AG09319 (cell line): ENCODE measurements around the gene PCDHGA12.
A peak's percentile ranks its signal among the peaks of the same experiment; 100 is the strongest.
"Not testable (repeated sequence)": the region's sequence is repeated elsewhere in the genome, so short reads cannot be mapped to it uniquely, and the experiment has no call there.

Experiments
- DNase-seq: peaks from one replicate; pipeline ENCODE4 v3.0.0-alpha.2; 2010; ENCODE audit warnings: low read depth; ENCODE audit errors: extremely low read depth
- CTCF ChIP-seq: IDR thresholded peaks from 2 replicates; pipeline ENCODE4 v1.5.1; 2011; ENCODE audit warnings: low read depth, mild to moderate bottlenecking, inconsistent platforms, low read length, moderate library complexity

The PCDHGA12 gene

GRCh38 chr5:141389153-141390042 is 40.9 kb upstream of the PCDHGA12 start:
- no peak for TF ChIP-seq CTCF
- no peak for DNase-seq

GRCh38 chr5:141392429-141393198 is 37.7 kb upstream of the PCDHGA12 start, which contains the start of gene PCDHGA8:
Gene PCDHGA8 (plus strand): TSS chr5:141392633. CDS start chr5:141392814, 181 bp downstream.
- TF ChIP-seq CTCF = peak; percentile 3
- DNase-seq = no peak

- no peak for DNase-seq
- TF ChIP-seq CTCF = no peak
Observed at GRCh38 chr5:141393267-141393666, 37.0 kb upstream of the PCDHGA12 start.

- DNase-seq = not testable (repeated sequence)
Observed at GRCh38 chr5:141394401-141395187, 35.7 kb upstream of the PCDHGA12 start.

GRCh38 chr5:141397756-141398551 is 32.4 kb upstream of the PCDHGA12 start, which contains the start of gene PCDHGB5:
Gene PCDHGB5 (plus strand): TSS chr5:141397947. CDS start chr5:141398128, 181 bp downstream.
- not testable (repeated sequence) for DNase-seq
- TF ChIP-seq CTCF = peak; percentile 51

GRCh38 chr5:141398608-141399007 is 31.7 kb upstream of the PCDHGA12 start:
- DNase-seq = no peak
- TF ChIP-seq CTCF = no peak
